Fibroblast of pulmonary artery (primary cell): Measurements from ENCODE around the gene GRM8.

Experiments
- DNase-seq: peaks from one replicate; pipeline ENCODE4 v3.0.0-alpha.2; 2010; ENCODE audit warnings: low read depth
- H3K4me3 ChIP-seq: replicated peaks from 2 replicates; pipeline ENCODE4 v1.5.1; 2011; ENCODE audit warnings: low read depth, mild to moderate bottlenecking, control low read depth, low read length, moderate library complexity
- TF ChIP-seq, protein P1 (sequence below): IDR thresholded peaks from 2 replicates; pipeline ENCODE4 v1.5.1; 2011; ENCODE audit warnings: mild to moderate bottlenecking, control low read depth, low read length, inconsistent platforms; ENCODE audit errors: missing control alignments

GRM8 gene

DNA sequence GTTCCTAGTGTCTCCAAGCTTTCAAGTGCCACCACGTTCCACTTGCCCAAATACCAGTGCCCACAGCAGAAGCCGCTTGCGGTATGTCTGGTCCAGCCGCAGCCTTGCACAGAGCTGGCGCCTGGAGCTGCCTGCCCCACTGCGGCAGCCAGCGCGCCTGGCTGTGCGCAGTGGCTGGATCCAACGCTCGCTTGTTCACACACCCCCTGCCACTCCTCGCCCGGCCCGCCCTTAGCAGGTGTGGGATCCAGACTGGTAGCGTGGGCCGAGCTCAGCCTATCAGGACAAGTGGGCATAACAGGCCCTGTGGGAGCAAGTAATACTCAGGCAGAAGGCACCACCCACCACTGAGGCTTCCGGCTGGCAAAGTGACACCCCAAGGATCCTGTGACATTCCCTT is 294.4 kb downstream of the GRM8 start:
- DNase-seq, result no peak
- H3K4me3 ChIP-seq, result no peak overlapping the region
- TF ChIP-seq, protein P1, sequence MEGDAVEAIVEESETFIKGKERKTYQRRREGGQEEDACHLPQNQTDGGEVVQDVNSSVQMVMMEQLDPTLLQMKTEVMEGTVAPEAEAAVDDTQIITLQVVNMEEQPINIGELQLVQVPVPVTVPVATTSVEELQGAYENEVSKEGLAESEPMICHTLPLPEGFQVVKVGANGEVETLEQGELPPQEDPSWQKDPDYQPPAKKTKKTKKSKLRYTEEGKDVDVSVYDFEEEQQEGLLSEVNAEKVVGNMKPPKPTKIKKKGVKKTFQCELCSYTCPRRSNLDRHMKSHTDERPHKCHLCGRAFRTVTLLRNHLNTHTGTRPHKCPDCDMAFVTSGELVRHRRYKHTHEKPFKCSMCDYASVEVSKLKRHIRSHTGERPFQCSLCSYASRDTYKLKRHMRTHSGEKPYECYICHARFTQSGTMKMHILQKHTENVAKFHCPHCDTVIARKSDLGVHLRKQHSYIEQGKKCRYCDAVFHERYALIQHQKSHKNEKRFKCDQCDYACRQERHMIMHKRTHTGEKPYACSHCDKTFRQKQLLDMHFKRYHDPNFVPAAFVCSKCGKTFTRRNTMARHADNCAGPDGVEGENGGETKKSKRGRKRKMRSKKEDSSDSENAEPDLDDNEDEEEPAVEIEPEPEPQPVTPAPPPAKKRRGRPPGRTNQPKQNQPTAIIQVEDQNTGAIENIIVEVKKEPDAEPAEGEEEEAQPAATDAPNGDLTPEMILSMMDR, result no peak

DNA sequence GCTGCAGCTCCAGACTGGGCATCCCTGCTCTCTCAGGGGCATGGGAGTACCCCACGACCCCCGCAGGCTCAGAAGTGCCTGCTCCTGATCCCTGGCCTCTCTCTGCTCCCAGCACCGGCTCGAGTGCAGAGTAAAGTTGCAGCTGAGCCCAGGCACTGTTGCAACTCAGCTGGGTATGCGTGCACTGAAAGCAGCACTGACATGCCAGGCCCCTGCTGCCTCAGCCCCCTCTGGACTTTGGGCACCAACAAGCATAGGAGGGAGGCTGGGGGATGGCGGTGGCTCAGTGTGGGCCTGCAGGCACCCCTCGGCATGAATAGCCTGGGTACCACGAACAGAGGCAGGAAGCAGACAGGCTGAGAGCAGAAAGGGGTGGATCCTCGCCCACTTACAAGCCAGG is 295.3 kb downstream of the GRM8 start:
- no peak overlapping the region for H3K4me3 ChIP-seq
- TF ChIP-seq, protein P1, result no peak
- no peak for DNase-seq

DNA sequence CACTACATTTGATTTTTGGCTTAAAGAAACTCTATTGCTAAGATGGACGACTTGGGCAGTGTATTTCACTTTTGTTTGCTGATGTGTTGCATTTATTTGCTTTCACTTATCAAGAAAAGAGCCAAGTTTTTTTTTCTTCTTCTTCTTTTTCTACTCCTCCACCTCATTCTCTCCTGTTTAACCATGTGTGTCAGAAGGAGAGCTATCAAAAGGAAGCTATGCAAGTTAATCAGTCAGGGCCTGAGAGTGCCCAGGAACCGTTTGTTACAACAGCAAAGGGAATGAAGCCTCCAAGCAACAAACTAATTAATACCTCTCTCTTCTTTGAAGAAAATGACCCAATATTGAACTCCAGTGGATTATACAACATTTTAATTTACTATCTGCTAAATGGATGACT is 299.3 kb downstream of the GRM8 start:
- TF ChIP-seq, protein P1, result no peak

DNA sequence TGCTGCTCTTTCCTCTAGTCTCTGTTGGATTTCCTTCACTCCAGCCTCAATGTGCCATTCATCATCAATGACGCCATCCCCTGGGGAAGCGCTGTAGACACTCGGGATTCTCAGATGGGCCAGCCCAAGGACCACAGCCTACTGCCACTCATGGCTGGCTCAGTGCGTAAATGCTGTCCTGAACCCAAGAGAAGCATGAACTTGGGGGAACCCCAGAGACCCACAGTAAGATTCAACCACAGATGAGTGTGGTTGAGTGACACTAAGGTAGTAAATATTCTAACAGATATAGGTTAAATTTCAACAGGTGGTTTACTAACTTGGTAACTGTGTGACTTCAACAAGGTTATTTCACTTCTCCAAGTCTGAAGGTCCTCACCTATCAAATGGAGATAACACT is 304.1 kb downstream of the GRM8 start:
- no peak for DNase-seq
- TF ChIP-seq, protein P1, result no peak

More for the DNA sequence above, 299.3 kb downstream of the GRM8 start:
- H3K4me3 ChIP-seq, result no peak overlapping the region
- no peak for DNase-seq

DNA sequence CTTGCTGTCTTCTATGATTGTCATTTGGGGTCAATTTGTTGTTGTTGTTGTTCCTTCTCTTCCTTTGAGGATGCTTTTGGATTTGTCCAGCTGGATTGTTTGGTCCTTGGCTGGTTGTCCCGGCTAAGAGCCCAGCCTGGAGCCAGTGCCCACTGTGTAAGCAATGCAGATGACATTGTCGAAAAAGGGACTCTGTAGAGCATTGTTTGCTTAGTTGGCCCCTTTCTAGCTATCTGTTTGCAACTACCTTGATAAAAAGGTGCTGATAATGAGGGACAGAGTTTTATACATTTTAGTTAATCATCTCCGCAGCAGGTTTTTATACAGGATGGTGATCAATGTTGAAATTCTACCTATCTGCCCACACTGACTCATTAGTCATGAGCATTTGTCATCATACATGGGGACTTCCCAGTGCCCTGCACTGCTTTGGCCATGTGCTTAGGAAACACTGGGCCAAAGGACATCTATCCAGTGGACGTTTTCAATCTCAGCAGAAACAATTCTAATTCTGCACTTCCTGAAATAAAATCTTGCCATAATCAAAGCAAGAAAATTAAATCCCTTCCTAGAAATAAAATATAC is 311.9 kb downstream of the GRM8 start:
- TF ChIP-seq, protein P1, result no peak
- no peak overlapping the region for H3K4me3 ChIP-seq
- no peak for DNase-seq

More for the DNA sequence above, 304.1 kb downstream of the GRM8 start:
- no peak overlapping the region for H3K4me3 ChIP-seq

DNA sequence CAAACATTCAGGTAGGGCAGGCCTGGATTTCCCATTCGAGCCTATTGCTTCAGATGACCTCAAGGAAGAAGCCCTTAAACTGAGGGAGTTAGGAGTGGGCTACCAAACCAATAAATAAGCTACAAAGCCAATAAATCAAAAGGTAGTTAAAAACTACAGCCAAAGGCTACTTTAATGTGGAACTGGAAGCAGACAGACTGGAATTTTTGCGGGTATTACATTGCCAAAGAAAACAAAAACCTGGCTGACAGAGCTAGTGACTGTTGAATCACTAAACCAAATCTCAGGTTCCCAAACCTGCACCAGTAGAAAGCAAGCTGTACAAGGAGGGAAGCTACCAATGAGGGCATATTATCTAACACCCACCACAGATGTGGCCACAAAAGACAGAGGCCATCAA is 315.6 kb downstream of the GRM8 start:
- no peak for DNase-seq
- TF ChIP-seq, protein P1, result no peak
- H3K4me3 ChIP-seq, result no peak overlapping the region

DNA sequence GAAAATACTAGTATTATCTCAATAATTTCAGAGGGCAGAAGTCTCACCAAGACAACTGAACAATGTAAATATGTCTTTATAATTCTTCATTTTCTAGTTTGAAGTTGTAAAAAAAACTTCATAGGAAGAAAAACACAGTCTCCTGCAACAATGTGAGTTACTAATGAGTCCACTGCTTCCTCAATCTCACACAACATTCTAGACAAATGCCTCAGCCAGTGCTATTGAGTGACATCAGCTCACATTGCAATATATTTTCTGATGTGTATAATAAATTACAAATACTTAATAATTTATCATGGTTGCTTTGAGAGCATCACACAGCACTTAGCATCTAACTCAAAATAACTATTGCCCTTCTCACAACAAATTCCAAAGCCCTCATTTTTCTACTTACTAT is 321.2 kb downstream of the GRM8 start:
- DNase-seq, result no peak
- TF ChIP-seq, protein P1, result no peak
- H3K4me3 ChIP-seq, result no peak overlapping the region
